ENCODE results near the gene RAB7A.

DNA sequence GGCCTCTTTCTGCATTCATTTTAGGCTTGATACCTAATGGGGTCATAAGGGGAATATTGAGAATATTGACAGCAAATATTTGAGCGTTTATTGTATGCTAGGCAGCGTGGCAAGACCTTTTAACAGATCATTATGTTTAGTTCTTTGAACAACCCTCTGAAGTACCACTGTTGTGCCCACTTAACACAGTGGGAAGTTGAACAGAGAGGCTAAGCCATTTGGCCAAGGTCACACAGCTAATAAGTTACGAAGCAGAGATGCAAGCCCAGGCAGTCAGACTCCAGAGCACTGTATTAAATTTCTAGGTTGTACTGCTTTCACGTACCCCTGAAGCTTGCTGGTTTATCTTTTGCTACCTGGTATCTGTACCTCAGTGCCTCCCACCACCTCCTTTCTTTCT lies 1.1 kb downstream of the RAB7A start:
- TF ChIP-seq, protein P1, sequence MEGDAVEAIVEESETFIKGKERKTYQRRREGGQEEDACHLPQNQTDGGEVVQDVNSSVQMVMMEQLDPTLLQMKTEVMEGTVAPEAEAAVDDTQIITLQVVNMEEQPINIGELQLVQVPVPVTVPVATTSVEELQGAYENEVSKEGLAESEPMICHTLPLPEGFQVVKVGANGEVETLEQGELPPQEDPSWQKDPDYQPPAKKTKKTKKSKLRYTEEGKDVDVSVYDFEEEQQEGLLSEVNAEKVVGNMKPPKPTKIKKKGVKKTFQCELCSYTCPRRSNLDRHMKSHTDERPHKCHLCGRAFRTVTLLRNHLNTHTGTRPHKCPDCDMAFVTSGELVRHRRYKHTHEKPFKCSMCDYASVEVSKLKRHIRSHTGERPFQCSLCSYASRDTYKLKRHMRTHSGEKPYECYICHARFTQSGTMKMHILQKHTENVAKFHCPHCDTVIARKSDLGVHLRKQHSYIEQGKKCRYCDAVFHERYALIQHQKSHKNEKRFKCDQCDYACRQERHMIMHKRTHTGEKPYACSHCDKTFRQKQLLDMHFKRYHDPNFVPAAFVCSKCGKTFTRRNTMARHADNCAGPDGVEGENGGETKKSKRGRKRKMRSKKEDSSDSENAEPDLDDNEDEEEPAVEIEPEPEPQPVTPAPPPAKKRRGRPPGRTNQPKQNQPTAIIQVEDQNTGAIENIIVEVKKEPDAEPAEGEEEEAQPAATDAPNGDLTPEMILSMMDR (conservative IDR thresholded peaks at IDR 0.05; ENCODE audit: low read depth in 2 of 2) = no peak
- TF ChIP-seq, protein P2, sequence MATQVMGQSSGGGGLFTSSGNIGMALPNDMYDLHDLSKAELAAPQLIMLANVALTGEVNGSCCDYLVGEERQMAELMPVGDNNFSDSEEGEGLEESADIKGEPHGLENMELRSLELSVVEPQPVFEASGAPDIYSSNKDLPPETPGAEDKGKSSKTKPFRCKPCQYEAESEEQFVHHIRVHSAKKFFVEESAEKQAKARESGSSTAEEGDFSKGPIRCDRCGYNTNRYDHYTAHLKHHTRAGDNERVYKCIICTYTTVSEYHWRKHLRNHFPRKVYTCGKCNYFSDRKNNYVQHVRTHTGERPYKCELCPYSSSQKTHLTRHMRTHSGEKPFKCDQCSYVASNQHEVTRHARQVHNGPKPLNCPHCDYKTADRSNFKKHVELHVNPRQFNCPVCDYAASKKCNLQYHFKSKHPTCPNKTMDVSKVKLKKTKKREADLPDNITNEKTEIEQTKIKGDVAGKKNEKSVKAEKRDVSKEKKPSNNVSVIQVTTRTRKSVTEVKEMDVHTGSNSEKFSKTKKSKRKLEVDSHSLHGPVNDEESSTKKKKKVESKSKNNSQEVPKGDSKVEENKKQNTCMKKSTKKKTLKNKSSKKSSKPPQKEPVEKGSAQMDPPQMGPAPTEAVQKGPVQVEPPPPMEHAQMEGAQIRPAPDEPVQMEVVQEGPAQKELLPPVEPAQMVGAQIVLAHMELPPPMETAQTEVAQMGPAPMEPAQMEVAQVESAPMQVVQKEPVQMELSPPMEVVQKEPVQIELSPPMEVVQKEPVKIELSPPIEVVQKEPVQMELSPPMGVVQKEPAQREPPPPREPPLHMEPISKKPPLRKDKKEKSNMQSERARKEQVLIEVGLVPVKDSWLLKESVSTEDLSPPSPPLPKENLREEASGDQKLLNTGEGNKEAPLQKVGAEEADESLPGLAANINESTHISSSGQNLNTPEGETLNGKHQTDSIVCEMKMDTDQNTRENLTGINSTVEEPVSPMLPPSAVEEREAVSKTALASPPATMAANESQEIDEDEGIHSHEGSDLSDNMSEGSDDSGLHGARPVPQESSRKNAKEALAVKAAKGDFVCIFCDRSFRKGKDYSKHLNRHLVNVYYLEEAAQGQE (IDR thresholded peaks at IDR 0.05; ENCODE audit: unreplicated experiment) = no peak
- no peak for TF ChIP-seq ZNF331 (CRISPR knock-in tag; IDR thresholded peaks at IDR 0.05; ENCODE audit: low read depth)
- TF ChIP-seq EZH2phosphoT487 (IDR thresholded peaks at IDR 0.05; ENCODE audit: unreplicated experiment) = no peak
- TF ChIP-seq EZH2 (IDR thresholded peaks at IDR 0.05; ENCODE audit: low read depth, unreplicated experiment) = no peak
- no peak for TF ChIP-seq POLR2AphosphoS5 (IDR thresholded peaks at IDR 0.05; ENCODE audit: low read depth)
- no peak for TF ChIP-seq JUNB (IDR thresholded peaks at IDR 0.05; ENCODE audit: unreplicated experiment)
- no peak for TF ChIP-seq CREB1 (CRISPR knock-in tag; IDR thresholded peaks at IDR 0.05; ENCODE audit: low read depth)
- TF ChIP-seq, protein P3, sequence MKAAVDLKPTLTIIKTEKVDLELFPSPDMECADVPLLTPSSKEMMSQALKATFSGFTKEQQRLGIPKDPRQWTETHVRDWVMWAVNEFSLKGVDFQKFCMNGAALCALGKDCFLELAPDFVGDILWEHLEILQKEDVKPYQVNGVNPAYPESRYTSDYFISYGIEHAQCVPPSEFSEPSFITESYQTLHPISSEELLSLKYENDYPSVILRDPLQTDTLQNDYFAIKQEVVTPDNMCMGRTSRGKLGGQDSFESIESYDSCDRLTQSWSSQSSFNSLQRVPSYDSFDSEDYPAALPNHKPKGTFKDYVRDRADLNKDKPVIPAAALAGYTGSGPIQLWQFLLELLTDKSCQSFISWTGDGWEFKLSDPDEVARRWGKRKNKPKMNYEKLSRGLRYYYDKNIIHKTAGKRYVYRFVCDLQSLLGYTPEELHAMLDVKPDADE (IDR thresholded peaks at IDR 0.05) = no peak
